NCI-H2196 treated with DMSO at 0.1 percent for 48 hours (cell line): Measurements from ENCODE around the gene DNAH14.
A peak's percentile ranks its signal among the peaks of the same experiment; 100 is the strongest.
"Not testable (repeated sequence)": the region's sequence is repeated elsewhere in the genome, so short reads cannot be mapped to it uniquely, and the experiment has no call there.

Source experiments
- DNase-seq: peaks from one replicate; lab custom pipeline; 2025; ENCODE audit not compliant: unreplicated experiment; lab: John Stamatoyannopoulos, UW

Gene DNAH14

DNA sequence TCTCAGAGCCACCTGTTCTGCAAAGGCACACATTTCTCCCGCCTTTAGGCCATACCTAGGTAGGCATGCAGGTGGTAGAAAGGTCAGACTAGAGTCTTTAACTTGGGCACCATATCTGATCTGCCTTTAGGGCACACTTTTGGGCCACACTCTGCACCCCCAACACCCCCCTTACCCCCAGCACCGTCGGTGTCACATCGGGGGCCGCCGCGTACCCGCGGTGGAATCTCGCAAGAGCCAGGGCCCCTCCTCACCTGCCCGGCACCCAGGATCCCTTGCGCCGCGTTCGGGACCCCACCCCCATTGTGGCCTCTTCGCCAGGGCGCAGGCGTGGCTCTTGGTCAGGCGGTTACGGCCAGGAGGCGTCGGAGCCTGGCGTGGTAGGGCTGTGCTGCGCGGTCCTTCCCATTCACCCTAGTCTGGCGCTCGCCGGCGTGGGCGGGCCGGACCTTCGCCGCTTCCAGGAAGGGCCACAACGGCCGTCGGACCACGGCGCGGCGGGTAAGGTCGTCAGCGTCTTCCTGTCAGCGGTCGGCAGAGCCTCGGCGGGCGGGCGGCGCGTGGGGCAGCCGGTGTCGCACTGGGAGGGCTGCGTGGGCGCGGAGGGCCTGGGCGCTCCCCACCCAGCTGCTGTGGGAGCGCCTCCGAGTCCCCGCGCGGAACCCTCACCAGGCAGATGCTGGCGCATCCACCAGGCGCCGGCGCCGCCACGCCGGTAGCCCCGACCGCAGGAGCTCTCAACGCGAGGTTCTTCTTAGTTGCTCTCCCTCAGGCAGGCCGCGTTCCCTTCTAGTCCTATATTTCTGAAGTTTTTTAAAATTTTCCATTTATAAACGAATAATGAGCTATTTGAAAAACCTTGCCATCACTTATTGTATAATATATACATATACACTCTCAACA lies at the start of gene DNAH14:
TSS of gene DNAH14 (plus strand) at position 341 of the 903 bp plus-strand sequence. CDS start 23,028 bp downstream, outside the sequence.
- peak; percentile 82 for DNase-seq

DNA sequence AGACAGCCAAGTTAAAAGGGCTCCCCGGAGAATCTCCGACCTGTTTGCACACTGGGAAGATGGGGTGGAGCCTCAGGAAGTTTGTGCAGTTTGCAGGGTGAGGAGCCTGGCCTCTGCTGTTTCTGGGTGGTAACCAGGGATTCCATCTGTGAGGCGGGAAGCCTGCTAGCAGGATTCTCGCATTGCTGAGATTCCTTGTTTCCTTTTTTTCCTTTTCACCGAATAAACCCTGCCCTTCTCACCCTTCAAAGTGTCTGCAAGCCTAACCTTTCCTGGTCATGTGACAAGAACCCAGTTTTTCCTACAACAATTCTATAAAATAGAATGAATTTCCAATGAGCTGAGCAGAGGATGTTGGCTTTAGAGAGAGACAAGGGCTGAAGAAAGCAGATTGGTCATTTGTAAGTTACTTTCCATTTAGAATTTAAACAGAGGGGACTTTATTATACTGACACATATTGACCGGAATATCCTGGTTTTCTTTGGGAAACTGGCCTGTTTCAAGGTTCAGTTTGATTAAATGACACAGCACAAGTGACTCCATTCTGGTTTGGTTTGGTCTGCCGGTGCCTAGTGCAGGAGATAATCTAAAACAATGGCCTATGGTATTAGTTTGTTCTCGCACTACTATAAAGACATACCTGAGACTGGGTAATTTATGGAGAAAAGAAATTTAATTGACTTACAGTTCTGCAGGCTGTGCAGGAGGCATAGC lies 48.7 kb upstream of the DNAH14 start:
- no peak for DNase-seq

- not testable (repeated sequence) for DNase-seq
Observed at GRCh38 chr1:224881308-224881692, 48.2 kb upstream of the DNAH14 start.

DNA sequence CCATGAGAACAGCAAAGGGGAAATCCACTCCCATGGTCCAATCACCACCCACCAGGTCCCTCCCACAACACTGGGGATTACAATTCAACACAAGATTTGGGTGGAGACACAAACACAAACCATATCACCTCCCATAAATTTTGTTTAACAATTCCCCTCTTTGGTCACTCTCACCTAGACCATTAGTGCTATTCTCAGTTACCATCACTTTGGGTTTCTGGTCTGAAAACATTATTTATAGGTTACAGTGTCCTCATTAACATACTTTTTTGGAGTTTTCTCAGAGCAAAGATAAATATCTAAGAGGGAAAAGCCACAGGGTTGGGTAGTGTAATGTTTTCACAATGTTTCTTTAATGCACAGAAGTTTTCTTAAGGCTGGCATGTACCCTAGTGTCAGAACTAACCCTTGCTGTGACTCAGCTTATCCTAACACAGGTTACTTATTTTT lies 47.7 kb upstream of the DNAH14 start:
- DNase-seq, result no peak

DNA sequence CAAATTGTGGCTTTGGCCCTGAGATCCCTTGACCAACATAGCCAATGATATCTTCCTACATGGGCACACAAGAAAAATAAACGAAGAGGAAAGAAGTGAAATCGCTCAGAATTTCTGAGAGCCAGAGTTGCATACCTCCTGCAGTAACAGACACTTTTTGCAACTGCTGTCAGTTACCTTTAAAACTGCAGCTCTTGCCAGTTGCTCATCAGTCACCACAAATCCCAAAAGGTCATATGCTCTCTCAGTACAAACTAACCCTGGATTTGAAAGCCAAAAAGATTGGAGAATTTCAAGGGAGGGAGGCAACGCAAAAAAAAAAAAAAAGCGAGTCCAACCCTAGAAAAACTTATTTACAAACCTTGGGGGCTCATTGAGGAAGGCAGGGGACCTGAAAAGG lies 47.2 kb upstream of the DNAH14 start:
- no peak for DNase-seq

GRCh38 chr1:224883091-224883490 lies 46.4 kb upstream of the DNAH14 start:
- DNase-seq, result no peak

- no peak for DNase-seq
Observed at GRCh38 chr1:224884361-224884801, 45.1 kb upstream of the DNAH14 start.

GRCh38 chr1:224885376-224885775 lies 44.1 kb upstream of the DNAH14 start:
- DNase-seq, result not testable (repeated sequence)

- DNase-seq, result no peak
Observed at GRCh38 chr1:224894915-224895314, 34.6 kb upstream of the DNAH14 start.

DNA sequence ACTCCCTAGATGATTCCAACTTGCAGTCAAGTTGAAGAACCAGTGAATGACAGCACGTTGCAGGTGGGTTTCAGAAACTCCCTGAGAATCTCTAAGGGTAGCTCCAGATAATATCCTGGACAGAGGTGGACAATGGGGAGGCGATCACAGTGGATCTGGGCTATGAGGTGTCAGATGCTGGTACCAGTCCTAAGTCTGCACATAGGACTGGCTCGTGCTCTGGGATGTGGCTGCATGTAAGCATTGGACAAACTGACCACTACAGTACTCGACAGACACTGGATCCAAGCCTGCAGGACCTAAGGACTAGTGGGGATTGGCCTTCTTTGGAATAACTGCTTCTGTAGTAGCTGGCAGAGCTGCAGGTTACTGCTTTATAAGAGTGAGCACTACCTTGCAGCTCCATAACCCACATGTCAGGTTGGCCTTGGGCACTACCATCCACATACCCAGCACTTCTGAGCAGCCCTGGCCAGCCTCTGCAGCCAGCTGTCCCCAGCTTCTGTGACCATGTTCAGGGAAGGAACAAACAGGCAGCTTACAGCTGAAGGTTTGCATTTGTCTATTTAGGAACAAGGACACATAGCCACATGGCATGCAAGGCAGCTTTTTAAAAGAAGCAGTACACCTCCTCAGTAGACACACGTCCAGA lies 33.2 kb upstream of the DNAH14 start:
- DNase-seq, result no peak

- no peak for DNase-seq
Observed at GRCh38 chr1:224897529-224898327, 31.7 kb upstream of the DNAH14 start.

DNA sequence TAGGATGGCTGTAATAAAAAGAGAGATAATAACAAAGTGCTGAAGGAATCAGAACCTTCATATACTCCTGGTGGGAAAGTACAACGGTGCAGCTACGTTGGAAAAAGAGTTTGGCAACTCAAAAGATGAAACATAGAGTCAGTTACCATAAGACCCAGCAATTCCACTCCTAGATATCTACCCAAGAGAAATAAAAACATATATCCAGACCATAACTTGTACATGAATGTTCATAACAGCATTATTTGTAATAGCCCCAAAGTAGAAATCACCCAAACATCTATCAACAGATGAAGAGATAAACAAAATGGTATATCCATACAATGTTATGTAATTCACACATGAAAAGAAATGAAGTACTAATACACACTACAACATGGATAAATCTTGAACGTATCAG lies 30.5 kb upstream of the DNAH14 start:
- DNase-seq, result no peak

DNA sequence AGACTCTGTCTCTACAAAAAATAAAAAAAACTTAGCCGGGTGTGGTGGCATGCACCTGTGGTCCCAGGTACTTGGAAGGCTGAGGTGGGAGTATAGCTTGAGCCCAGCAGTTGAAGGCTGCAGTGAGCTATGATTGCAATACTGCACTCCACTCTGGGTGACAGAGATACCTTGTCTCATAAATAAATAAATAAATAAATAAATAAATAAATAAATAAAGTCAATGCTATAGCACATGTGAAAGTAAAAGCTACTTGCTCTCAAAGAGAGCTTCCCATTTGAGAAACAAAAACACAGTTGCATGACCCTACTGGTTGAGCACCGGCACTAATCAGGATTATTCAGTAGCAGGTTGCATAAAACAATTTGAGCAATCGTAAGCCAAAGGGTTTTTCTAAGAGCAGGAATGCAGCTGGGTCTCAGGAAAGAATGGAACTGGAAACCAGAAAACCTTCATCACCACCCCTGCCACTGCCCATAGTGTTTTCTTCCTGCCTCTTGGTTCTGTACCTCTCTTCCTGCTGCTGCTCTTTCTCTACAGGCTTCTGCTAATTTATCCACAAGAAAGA lies 29.3 kb upstream of the DNAH14 start:
- no peak for DNase-seq

- DNase-seq, result no peak
Observed at GRCh38 chr1:224901087-224901810, 28.2 kb upstream of the DNAH14 start.

DNA sequence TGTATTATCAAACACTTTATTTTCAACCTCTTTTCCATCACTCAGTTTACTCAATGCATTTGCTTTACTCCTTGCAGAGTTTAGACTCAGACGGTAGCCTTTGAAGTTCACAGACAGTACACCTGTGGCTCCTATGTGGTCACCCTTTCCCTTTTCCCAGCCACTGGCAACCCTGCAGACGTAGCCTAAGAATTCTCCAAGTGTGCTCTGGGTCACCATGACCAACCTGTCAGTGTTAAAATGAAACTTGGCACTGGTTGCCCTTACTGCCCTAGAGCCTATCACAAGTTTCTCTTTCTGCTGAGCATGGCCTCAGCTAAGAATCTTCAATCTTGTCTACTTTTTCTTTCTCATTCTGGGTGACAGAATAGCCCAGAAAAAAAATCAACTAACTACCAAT lies 25.5 kb upstream of the DNAH14 start:
- no peak for DNase-seq

DNA sequence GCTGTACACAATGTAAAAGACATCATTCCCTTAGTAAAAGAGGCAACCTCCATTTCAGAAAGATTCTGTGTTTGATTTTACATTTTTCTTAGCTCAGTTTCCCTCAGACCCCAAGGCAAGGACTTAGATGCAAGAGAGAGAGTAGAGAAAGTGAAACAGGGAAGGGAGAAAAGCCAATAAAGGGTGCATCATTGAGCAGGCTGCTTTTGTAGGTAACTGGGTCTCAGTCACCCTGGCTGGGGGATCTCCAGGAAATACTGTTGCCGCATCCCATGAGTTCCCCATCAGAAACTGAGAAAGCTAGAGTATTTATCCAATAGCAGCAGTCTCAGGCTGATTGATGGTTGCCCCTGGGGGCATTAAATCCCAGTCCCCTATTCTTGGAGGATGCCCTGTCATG lies 23.1 kb upstream of the DNAH14 start:
- no peak for DNase-seq

DNA sequence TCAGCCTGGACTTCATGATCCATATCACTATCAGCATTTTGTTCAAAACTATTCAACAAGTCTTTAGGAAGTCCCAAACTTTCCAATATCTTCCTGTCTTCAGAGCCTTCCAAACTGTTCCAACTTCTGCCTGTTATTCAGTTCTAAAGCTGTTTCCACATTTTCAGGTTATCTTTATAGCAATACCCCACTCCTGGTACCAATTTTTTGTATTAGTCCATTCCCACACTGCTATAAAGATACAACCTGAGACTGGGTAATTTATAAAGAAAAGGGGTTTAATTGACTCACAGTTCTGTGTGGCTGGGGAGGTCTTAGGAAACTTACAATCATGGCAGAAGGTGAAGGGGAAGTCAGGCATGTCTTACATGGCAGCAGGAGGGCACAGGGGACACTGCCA lies 18.3 kb upstream of the DNAH14 start:
- DNase-seq, result no peak

DNA sequence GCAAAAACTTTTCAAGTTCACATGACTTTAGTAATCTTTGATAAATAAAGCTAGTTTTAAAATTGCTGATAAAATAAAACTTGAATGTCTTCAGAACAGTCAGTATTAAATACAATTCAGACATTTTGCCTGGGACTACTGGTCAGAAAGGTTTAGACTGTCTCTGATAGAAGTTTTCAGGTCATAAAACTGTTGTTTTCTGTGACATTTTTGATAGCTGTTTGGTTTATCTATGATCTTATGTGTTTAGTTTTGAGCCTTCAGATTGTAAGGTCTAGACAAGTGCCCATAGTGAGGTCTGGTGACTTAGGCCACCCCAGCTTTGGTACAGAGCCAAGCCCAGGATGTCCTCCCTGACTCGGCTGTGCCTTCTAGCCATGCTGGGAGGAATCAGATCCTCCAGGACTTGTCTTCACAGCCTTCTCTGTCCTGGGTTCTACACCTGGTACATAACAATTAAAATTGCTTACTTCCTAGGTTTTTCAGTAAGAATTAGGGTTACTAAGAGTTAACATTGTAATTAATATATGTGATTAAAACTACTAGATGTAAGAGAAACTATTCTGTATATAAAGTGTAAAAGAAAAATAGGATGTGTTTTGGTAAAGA lies 15.1 kb upstream of the DNAH14 start:
- no peak for DNase-seq

GRCh38 chr1:224919508-224919907 lies 10.0 kb upstream of the DNAH14 start:
- no peak for DNase-seq
